Measurements from ENCODE around the gene YWHAQ. TPM values are rescaled to one million over a fixed set of nuclear protein-coding genes. Genes with fewer than 3 reads are reported as not detected.

Gene YWHAQ
- total RNA-seq, 2 donors from 2014 or later = 139 to 204 TPM

- no peaks in the 10 kb centered on the region for H3K27me3 ChIP-seq
- peak overlapping the region in 1 of 2 donors; percentile 25 for H3K27ac ChIP-seq
- TF ChIP-seq, protein P1, sequence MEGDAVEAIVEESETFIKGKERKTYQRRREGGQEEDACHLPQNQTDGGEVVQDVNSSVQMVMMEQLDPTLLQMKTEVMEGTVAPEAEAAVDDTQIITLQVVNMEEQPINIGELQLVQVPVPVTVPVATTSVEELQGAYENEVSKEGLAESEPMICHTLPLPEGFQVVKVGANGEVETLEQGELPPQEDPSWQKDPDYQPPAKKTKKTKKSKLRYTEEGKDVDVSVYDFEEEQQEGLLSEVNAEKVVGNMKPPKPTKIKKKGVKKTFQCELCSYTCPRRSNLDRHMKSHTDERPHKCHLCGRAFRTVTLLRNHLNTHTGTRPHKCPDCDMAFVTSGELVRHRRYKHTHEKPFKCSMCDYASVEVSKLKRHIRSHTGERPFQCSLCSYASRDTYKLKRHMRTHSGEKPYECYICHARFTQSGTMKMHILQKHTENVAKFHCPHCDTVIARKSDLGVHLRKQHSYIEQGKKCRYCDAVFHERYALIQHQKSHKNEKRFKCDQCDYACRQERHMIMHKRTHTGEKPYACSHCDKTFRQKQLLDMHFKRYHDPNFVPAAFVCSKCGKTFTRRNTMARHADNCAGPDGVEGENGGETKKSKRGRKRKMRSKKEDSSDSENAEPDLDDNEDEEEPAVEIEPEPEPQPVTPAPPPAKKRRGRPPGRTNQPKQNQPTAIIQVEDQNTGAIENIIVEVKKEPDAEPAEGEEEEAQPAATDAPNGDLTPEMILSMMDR (IDR thresholded peaks at IDR 0.05) = no peak
- peaks cover 0 to 18% of the 10 kb centered on the region in 2 donors for H3K4me1 ChIP-seq
- H3K9me3 ChIP-seq = no peaks in the 10 kb centered on the region
- DNase-seq (ENCODE audit: low spot score) = no peak
- no peak overlapping the region for H3K4me3 ChIP-seq
- H3K36me3 ChIP-seq = peaks cover 13% of the 10 kb centered on the region
Observed at GRCh38 chr2:9539531-9539930, 91.3 kb downstream of the YWHAQ start.

- TF ChIP-seq, protein P1 (IDR thresholded peaks at IDR 0.05) = no peak
- Histone ChIP-seq H3K36me3 (peaks cover 21% of the 10 kb centered on the region), H3K4me3 (no peak overlapping the region)
Observed at GRCh38 chr2:9538000-9538507, 92.7 kb downstream of the YWHAQ start.

DNA sequence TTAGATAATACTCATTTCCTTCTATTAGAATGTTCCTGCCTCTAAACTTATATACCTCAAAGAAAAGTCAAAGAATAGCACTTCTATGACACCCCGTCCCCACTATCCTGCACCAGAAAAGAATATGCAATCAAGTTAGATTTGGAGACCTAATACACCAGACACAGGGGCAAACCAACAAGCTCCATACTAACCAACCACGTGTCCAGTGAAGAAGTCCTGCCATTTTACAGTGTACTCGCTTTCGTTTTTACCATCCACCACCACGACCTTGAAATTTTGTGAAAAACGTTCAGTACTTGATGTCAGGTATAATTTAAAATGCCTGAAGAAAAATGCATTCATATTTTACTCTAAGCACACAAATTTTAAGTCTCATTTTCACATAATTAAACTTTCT is 94.3 kb downstream of the YWHAQ start:
- DNase-seq (ENCODE audit: low spot score) = no peak
- Histone ChIP-seq H3K27me3 (no peaks in the 10 kb centered on the region), H3K4me3 (no peak overlapping the region), H3K4me1 (peaks cover 0 to 14% of the 10 kb centered on the region in 2 donors), H3K36me3 (peaks cover 21% of the 10 kb centered on the region), H3K27ac (no peak overlapping the region), H3K9me3 (no peaks in the 10 kb centered on the region)
- TF ChIP-seq, protein P1 (IDR thresholded peaks at IDR 0.05) = no peak

More at GRCh38 chr2:9538000-9538507, 92.7 kb downstream of the YWHAQ start:
- no peaks in the 10 kb centered on the region for H3K9me3 ChIP-seq
- peaks cover 0 to 14% of the 10 kb centered on the region in 2 donors for H3K4me1 ChIP-seq
- no peaks in the 10 kb centered on the region for H3K27me3 ChIP-seq
- H3K27ac ChIP-seq = peak overlapping the region; percentile 25 to 40
- DNase-seq (ENCODE audit: low spot score) = no peak

- no peak for DNase-seq (ENCODE audit: low spot score)
- H3K27me3 ChIP-seq = no peaks in the 10 kb centered on the region
- peaks cover 21% of the 10 kb centered on the region for H3K36me3 ChIP-seq
- peaks cover 0 to 14% of the 10 kb centered on the region in 2 donors for H3K4me1 ChIP-seq
- TF ChIP-seq, protein P1 (IDR thresholded peaks at IDR 0.05) = no peak
- H3K27ac ChIP-seq = no peak overlapping the region
- no peaks in the 10 kb centered on the region for H3K9me3 ChIP-seq
- no peak overlapping the region for H3K4me3 ChIP-seq
Observed at GRCh38 chr2:9535177-9535576, 95.6 kb downstream of the YWHAQ start.

Other genes starting within 250 kb of the YWHAQ start
- 10 to 100 TPM; 29.0 to 34.4 TPM for gene ITGB1BP1, start 207.5 kb downstream of the YWHAQ start, total RNA-seq
- gene CPSF3, start 207.3 kb downstream of the YWHAQ start, total RNA-seq = 10 to 100 TPM; 13.7 to 13.9 TPM
- gene IAH1, start 156.4 kb downstream of the YWHAQ start, total RNA-seq = 10 to 100 TPM; 45.9 to 71.0 TPM
- gene ADAM17, start 75.2 kb downstream of the YWHAQ start, total RNA-seq = 10 to 100 TPM; 12.2 to 16.4 TPM
- gene TAF1B, start 212.5 kb upstream of the YWHAQ start, total RNA-seq = 1 to 10 TPM; 4.0 to 6.1 TPM

Data from right atrium auricular region (tissue), 2 donors.